Neural cell (in vitro differentiated cells): ENCODE results near the gene CNTNAP5. TPM values are rescaled to one million over a fixed set of nuclear protein-coding genes. Genes with fewer than 3 reads are reported as not detected.

Experiments
- H2AFZ ChIP-seq: fragments of 200-600, 300-800 bp; sonication (generic), shearing (Covaris generic); 2 replicates; pipeline ENCODE4 v1.6.0; 2014; ENCODE audit warnings: low read depth, mild to moderate bottlenecking, antibody characterized with exemption, low read length, moderate library complexity
- H3F3A ChIP-seq: fragments of 200-600 bp; shearing (Covaris generic); 2 replicates; pipeline ENCODE4 v1.6.1; 2016; ENCODE audit warnings: mild to moderate bottlenecking, moderate library complexity, mixed read lengths, antibody characterized with exemption, low read length; ENCODE audit not compliant: insufficient read depth, poor library complexity, severe bottlenecking
- H3K27ac ChIP-seq: fragments of 200-600, 300-800 bp; sonication (generic), shearing (Covaris generic); 2 replicates; pipeline ENCODE4 v1.5.1; 2014; ENCODE audit warnings: mild to moderate bottlenecking, low read length, moderate library complexity
- H3K27me3 ChIP-seq: fragments of 300-800, 200-600 bp; sonication (generic), shearing (Covaris generic); 2 replicates; pipeline ENCODE4 v1.6.0; 2014; ENCODE audit warnings: mild to moderate bottlenecking, low read depth, low read length, moderate library complexity; ENCODE audit not compliant: insufficient read depth
- H3K36me3 ChIP-seq: fragments of 300-800, 200-600 bp; sonication (generic), shearing (Covaris generic); 2 replicates; pipeline ENCODE4 v1.5.1; 2014; ENCODE audit warnings: mild to moderate bottlenecking, antibody characterized with exemption, low read length, moderate library complexity; ENCODE audit not compliant: insufficient read depth
- H3K4me2 ChIP-seq: fragments of 300-800, 200-600 bp; sonication (generic), shearing (Covaris generic); 2 replicates; pipeline ENCODE4 v1.6.0; 2014; ENCODE audit warnings: mild to moderate bottlenecking, low read length
- H3K4me3 ChIP-seq: fragments of 300-800, 200-600 bp; sonication (generic), shearing (Covaris generic); 2 replicates; pipeline ENCODE4 v1.5.1; 2014; ENCODE audit warnings: mild to moderate bottlenecking, low read length, moderate library complexity
- H3K79me2 ChIP-seq: fragments of 200-600 bp; shearing (Covaris generic); replicated peaks from 2 replicates; pipeline ENCODE4 v1.6.0; 2014; ENCODE audit warnings: mild to moderate bottlenecking, low read length, moderate library complexity; ENCODE audit not compliant: insufficient read depth
- H3K9ac ChIP-seq: fragments of 300-800, 200-600 bp; sonication (generic), shearing (Covaris generic); 2 replicates; pipeline ENCODE4 v1.6.1; 2016; ENCODE audit warnings: mild to moderate bottlenecking, low read length, mixed read lengths
- H3K9me2 ChIP-seq: fragments of 200-600 bp; shearing (Covaris generic); 2 replicates; pipeline ENCODE4 v1.6.1; 2016; ENCODE audit warnings: mild to moderate bottlenecking, low read length, mixed read lengths; ENCODE audit not compliant: insufficient read depth
- H3K9me3 ChIP-seq: fragments of 200-600, 300-800 bp; sonication (generic), shearing (Covaris generic); 2 replicates; pipeline ENCODE4 v1.6.1; 2016; ENCODE audit warnings: mild to moderate bottlenecking, mixed run types, low read length, moderate library complexity, mixed read lengths
- H4K20me1 ChIP-seq: fragments of 200-600 bp; shearing (Covaris generic); 2 replicates; pipeline ENCODE4 v1.6.1; 2016; ENCODE audit warnings: mild to moderate bottlenecking, mixed run types; ENCODE audit not compliant: insufficient read depth
- EP300 ChIP-seq: fragments of 450-650 bp; conservative IDR thresholded peaks from 2 replicates; pipeline ENCODE4 v1.6.1; 2014; ENCODE audit warnings: antibody characterized with exemption, mild to moderate bottlenecking, moderate library complexity; ENCODE audit not compliant: poor library complexity, severe bottlenecking
- EZH2 ChIP-seq: fragments of 200-600, 300-800 bp; shearing (Covaris generic), sonication (generic); IDR thresholded peaks from 2 replicates; pipeline ENCODE4 v1.6.1; 2014; ENCODE audit warnings: antibody characterized with exemption, low read length, borderline replicate concordance, mild to moderate bottlenecking; ENCODE audit not compliant: insufficient read depth, poor library complexity, severe bottlenecking
- MXI1 ChIP-seq: fragments of 450-650 bp; conservative IDR thresholded peaks from 2 replicates; pipeline ENCODE4 v1.6.1; 2014; ENCODE audit warnings: antibody characterized with exemption, mild to moderate bottlenecking; ENCODE audit not compliant: poor library complexity, severe bottlenecking
- RAD21 ChIP-seq: fragments of 450-650 bp; conservative IDR thresholded peaks from 2 replicates; pipeline ENCODE4 v1.6.1; 2014; ENCODE audit warnings: antibody characterized with exemption, mild to moderate bottlenecking, moderate library complexity
- SMC3 ChIP-seq: fragments of 450-650 bp; conservative IDR thresholded peaks from 2 replicates; pipeline ENCODE4 v1.6.1; 2014; ENCODE audit warnings: antibody characterized with exemption, mild to moderate bottlenecking, moderate library complexity; ENCODE audit not compliant: poor library complexity
- TAF1 ChIP-seq: IDR thresholded peaks from 2 replicates; pipeline ENCODE4 v1.6.1; 2012; ENCODE audit warnings: low read depth
- polyA plus RNA-seq: library from polyadenylated mRNA; depleted of rRNA; stranded (reverse); fragments of >200 nt; gene quantifications from 2 replicates; pipeline ENCODE4 v1.2.3, GENCODE V29; 2014
- TF ChIP-seq, protein P1 (sequence below): IDR thresholded peaks from 2 replicates; pipeline ENCODE4 v1.6.1; 2012; ENCODE audit warnings: borderline replicate concordance
- TF ChIP-seq, protein P2 (sequence below): fragments of 450-650 bp; IDR thresholded peaks from 2 replicates; pipeline ENCODE4 v1.5.1; 2014; ENCODE audit warnings: antibody characterized with exemption, mild to moderate bottlenecking, moderate library complexity; ENCODE audit not compliant: poor library complexity, severe bottlenecking

Gene CNTNAP5
- polyA plus RNA-seq, 1 donor from 2014 or later, result 19.3 TPM

DNA sequence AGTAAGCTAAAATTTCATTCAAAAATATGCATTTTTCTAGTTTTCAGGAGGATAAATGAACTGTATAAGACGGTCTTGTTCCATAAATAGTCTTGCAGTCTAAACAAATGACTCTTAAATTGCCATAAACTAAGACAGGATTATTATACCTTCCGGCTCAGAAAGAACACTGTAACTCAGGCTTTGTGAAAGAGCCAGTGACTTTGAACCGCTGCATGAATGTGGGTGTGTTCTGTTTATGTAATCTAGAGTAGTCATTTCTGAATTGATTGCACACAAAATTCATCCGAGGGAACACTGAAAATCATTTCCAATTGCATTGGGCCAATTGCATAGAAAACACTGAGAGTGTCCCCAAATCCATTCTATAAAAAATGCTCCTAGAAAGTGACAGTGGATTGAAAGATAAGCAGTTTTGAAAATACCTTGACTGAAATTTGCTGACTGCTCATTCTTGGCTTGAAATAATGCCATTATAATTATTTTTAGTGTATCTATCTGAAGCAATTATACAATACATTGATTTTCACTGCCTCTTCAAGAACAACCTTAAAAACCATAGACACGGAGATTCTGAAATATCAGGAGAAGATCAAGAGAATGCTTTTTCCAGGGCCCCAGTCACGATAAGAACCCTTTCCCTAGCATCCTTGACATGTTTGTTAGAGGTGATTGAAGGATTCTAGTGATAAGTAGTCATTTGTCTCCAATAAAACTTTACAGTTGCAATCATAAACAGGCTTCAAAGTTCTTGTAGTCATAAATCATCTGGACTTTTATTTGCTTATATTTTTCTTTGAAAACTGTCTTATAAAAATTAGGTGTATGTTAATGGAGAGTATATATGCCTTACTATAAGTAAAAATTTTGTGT, 55.4 kb downstream of the CNTNAP5 start:
- Histone ChIP-seq H4K20me1 (no peaks in the 10 kb centered on the region), H3K27me3 (no peaks in the 10 kb centered on the region), H3K9ac (no peak overlapping the region), H3K4me2 (no peak overlapping the region), H3K9me2 (no peaks in the 10 kb centered on the region), H3K27ac (no peak overlapping the region), H3K9me3 (no peaks in the 10 kb centered on the region), H3K79me2 (no peaks in the 10 kb centered on the region), H3K36me3 (no peaks in the 10 kb centered on the region), H3F3A (no peaks in the 10 kb centered on the region), H2AFZ (no peak overlapping the region), H3K4me3 (no peak overlapping the region)
- TF ChIP-seq TAF1 (no peak), MXI1 (no peak), RAD21 (no peak), SMC3 (no peak)
- TF ChIP-seq, protein P1, sequence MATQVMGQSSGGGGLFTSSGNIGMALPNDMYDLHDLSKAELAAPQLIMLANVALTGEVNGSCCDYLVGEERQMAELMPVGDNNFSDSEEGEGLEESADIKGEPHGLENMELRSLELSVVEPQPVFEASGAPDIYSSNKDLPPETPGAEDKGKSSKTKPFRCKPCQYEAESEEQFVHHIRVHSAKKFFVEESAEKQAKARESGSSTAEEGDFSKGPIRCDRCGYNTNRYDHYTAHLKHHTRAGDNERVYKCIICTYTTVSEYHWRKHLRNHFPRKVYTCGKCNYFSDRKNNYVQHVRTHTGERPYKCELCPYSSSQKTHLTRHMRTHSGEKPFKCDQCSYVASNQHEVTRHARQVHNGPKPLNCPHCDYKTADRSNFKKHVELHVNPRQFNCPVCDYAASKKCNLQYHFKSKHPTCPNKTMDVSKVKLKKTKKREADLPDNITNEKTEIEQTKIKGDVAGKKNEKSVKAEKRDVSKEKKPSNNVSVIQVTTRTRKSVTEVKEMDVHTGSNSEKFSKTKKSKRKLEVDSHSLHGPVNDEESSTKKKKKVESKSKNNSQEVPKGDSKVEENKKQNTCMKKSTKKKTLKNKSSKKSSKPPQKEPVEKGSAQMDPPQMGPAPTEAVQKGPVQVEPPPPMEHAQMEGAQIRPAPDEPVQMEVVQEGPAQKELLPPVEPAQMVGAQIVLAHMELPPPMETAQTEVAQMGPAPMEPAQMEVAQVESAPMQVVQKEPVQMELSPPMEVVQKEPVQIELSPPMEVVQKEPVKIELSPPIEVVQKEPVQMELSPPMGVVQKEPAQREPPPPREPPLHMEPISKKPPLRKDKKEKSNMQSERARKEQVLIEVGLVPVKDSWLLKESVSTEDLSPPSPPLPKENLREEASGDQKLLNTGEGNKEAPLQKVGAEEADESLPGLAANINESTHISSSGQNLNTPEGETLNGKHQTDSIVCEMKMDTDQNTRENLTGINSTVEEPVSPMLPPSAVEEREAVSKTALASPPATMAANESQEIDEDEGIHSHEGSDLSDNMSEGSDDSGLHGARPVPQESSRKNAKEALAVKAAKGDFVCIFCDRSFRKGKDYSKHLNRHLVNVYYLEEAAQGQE, result no peak

DNA sequence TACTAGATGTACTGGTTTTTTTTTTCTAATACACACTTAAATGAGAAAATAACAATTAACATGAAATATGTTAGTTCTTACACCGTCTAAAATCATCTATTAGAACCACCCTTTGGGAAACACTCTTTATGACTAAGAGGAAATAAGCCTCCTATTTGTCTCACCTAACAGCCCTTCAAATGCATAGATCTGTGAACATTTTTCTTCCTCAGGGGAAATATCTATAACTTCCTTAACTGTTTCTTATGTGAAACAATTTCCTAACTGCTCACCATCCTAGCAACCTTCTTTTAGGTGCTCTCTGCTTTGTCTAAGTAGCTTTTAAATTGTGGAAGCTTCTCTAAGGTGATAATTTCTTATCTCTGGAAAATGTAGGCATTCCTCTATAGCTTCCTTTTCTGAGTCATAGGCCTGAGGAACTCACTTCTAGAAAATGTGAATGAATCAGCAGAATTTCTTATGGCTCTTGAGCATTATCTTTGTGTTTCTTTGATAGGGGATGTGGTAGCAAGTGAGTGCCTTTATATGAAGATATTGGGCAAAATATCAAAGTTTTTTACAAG, 56.1 kb downstream of the CNTNAP5 start:
- Histone ChIP-seq H3K4me2 (no peak overlapping the region), H3K27me3 (no peaks in the 10 kb centered on the region)
- TF ChIP-seq, protein P2, sequence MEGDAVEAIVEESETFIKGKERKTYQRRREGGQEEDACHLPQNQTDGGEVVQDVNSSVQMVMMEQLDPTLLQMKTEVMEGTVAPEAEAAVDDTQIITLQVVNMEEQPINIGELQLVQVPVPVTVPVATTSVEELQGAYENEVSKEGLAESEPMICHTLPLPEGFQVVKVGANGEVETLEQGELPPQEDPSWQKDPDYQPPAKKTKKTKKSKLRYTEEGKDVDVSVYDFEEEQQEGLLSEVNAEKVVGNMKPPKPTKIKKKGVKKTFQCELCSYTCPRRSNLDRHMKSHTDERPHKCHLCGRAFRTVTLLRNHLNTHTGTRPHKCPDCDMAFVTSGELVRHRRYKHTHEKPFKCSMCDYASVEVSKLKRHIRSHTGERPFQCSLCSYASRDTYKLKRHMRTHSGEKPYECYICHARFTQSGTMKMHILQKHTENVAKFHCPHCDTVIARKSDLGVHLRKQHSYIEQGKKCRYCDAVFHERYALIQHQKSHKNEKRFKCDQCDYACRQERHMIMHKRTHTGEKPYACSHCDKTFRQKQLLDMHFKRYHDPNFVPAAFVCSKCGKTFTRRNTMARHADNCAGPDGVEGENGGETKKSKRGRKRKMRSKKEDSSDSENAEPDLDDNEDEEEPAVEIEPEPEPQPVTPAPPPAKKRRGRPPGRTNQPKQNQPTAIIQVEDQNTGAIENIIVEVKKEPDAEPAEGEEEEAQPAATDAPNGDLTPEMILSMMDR, result no peak
- TF ChIP-seq EP300 (no peak), EZH2 (no peak), TAF1 (no peak), RAD21 (no peak)
- TF ChIP-seq, protein P1, result no peak

More for the DNA sequence above, 56.1 kb downstream of the CNTNAP5 start:
- no peak overlapping the region for H3K4me3 ChIP-seq
- no peaks in the 10 kb centered on the region for H3K79me2 ChIP-seq
- H3K27ac ChIP-seq, result no peak overlapping the region
- no peaks in the 10 kb centered on the region for H4K20me1 ChIP-seq
- H3K9ac ChIP-seq, result no peak overlapping the region
- no peaks in the 10 kb centered on the region for H3K36me3 ChIP-seq
- H2AFZ ChIP-seq, result no peak overlapping the region
- no peaks in the 10 kb centered on the region for H3F3A ChIP-seq
- no peaks in the 10 kb centered on the region for H3K9me3 ChIP-seq
- H3K9me2 ChIP-seq, result no peaks in the 10 kb centered on the region
